GM19351 (cell line): ENCODE results near the gene RFPL1.
A peak's percentile ranks its signal among the peaks of the same experiment; 100 is the strongest.
"Not testable (repeated sequence)": the region's sequence is repeated elsewhere in the genome, so short reads cannot be mapped to it uniquely, and the experiment has no call there.

ENCODE experiments used
- ATAC-seq: cut with Tn5 transposase; IDR thresholded peaks from one replicate; pipeline ENCODE4 v1.9.1; 2021; ENCODE audit warnings: mild to moderate bottlenecking, moderate library complexity; ENCODE audit not compliant: unreplicated experiment

Gene RFPL1

DNA sequence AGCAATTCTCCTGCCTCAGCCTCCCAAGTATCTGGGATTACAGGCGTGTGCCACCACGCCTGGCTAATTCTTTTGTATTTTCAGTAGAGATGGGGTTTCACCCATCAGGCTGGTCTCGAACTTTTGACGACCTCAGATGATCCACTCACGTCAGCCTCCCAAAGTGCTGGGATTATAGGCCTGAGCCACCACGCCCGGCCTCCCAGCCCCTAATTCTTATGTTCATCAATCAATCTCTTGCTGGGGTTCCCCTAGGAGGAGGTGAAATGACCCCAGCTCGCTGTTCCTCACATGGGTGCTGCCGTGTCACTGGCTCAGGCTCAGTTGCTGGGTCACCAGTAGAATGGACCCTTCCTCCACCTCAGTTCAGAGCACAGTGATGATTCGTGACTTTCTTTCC is at the start of gene RFPL1:
RFPL1 (plus strand) TSS at position 301 of the 400 bp plus-strand sequence.
- not testable (repeated sequence) for ATAC-seq

DNA sequence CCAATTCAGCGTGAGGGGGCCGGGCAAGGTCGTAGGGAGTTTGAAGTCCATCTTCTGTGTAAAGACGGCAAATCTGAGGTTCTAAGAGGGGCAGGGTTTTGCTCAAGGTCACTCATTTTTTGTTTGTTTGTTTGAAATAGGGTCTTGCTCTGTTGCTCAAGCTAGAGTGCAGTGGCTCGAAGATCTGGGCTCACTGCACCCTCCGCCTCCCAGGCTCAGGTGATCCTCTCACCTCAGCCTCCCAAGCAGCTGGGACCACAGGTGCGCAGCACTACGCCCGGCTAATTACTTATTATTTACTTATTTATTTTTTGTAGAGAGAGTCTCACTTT is 49.7 kb upstream of the RFPL1 start:
- no peak for ATAC-seq

DNA sequence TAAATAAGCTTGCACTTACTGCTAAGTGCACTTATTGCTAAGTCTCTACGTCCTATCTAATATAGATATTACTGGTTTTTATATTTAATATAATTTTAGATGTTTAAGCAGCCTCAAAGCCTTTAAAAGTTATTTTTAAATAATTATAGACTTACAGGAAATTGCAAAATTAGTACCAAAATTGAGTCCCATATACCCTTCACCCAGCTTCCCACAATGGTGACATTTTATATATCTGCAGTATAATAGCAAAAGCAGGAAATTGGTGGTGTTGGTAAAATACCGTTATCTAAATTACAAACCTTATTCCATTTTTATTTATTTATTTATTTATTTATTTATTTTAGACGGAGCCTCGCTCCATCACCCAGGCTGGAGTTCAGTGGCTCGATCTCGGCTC is 48.1 kb upstream of the RFPL1 start:
- ATAC-seq = no peak

DNA sequence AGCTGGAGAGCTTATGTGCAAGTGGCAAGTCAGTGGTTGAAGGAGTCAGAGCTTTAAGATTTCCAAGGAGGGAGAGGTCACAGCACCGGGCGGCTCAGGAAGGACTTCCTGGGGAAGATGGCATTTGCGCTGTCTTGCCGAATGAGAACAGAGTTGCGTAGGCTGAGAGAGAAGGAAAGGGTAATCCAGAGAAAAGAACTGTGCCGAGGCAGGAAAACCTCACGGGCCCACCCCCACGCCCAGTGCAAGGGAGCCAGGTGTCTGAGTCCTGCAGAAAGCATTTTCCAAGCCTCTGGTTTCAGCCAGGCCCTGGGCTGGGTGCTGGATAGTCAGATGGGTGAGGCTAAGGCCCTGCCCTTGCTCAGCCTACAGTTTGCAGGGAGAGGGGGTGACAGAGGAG is 46.8 kb upstream of the RFPL1 start:
- ATAC-seq = no peak

DNA sequence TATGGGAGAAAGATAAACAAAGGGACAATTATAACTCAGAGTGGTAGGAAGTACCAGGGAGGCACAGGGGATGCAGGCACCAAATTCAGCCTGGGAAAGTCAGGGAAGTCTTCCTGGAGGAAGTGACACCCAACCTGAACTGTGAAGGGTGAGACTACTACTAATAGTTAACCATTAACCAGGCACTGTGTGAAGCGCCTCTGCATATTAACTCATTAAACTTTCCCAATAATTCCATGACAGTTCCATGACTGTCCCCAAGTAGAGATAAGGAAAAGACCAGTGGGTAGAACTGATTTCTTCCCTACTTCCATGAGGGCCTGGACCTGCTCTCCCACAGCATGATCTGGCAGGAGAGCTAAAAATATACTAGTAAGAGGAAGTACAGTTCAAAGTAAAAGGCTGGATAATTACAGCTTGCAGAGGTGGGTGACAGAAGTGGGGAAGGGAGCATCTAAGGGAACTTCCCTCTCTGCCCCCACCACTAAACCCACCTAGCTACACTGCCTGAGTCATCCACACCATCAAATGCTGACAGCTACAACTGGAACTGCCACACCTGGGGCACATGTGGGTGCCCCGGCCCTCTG is 45.3 kb upstream of the RFPL1 start:
- no peak for ATAC-seq

GRCh38 chr22:29394931-29395581 is 43.3 kb upstream of the RFPL1 start:
- no peak for ATAC-seq

DNA sequence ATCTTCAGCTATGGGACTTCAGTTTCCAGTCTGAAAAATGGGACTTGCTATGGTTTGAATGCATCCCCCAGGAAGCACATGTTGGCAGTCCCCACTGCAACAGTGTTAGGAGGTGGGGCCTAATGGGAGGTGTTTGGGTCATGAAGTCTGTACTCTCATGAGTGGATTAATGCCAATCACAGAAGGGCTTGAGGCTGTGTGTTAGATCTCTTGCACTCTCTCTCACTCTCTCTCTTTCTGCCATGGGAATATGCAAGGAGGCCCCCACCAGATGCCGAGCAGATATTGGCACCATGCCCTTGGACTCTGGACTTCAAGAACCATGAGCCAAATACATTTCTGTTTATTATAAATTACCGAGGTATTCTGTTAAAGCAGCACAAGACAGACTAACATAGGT is 42.3 kb upstream of the RFPL1 start:
- ATAC-seq = no peak

DNA sequence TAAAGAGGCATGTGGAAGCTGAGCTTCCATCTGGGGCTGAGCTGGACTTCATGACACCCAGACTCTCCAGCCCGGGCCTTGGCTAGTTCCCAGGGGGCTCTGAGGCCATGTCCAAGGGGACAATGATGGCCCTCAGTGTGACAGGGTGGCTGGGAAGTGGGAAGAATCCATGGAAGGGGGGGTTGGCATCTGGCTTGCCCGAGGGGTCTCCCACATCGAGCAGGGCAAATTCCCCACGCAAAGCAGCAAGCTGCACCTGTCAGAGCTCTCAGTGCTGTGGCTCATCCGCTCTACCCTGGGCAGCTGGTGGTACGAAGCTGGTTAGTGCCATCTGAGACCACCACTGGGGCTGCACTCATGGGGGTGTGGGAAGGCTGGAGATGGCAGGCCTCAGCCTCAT is 40.6 kb upstream of the RFPL1 start:
- no peak for ATAC-seq

- ATAC-seq = no peak
These were observed 37.8 kb upstream of the RFPL1 start for GRCh38 chr22:29400576-29400975.

DNA sequence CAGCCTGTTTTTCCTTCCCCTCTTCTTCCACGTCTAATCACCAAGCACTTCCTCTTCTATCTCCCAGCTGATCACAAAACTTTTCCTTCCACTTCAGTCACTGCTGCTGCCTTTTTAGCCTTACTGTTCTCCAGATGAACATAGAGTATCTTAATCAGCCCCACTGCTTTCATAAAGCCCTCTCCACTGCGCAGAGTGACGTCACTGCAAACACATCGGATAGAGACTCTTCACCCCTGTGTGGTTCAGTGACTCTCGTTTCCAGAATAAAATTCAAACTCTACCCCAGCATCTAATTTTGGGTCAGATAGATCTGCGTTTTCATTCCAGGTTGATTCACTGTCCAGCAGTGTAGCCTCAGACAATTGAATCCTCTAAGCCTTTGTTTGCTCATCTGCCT is 36.8 kb upstream of the RFPL1 start:
- ATAC-seq = not testable (repeated sequence)

DNA sequence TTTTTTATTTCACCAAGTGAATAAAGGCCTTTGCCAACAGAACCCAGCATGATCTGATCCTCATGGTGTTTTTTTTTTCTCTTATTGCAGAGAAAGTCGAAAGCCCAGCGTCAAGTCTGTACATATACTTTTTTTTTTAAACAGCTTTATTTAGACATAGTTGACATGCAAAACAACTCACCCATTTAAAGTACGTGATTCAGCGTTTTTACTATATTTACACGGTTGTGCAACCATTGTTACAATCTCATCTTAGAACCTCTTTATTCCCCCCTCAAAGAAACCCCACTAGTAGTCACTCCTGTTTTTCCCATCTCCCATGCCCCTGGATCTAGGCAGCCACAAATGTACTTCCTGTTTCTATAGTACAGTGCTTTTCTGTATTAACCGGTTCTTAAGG is 29.4 kb upstream of the RFPL1 start:
- no peak for ATAC-seq

DNA sequence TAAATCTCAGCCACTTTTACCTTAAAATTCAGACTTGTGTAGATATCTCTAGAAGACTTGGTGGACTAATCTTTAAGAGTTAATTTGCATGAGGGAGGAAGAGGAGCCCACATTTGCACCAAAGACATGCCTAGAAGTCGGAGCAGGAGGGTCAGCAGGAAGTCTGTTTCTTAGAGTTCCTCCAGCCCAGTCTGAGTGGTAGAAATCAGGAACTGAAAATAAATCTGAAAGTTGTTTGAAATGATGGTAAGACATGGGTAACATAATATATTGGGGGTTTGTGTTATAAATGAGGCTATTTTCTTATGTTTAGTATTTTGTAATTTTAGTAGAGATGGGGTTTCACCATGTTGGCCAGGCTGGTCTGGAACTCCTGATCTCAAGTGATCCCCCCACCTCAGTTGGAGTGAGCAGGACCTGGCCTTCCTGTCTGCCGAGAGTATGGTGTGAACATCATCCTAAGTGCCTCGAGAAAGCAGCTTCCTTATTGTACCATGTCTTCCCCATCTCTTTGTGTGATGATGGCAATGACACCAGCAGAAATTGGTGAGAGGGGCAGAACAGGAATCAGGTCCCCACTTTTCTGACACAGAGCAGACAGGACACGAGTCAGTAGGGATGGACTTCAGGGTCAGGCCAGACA is 26.7 kb upstream of the RFPL1 start:
- peak; percentile 59 for ATAC-seq

DNA sequence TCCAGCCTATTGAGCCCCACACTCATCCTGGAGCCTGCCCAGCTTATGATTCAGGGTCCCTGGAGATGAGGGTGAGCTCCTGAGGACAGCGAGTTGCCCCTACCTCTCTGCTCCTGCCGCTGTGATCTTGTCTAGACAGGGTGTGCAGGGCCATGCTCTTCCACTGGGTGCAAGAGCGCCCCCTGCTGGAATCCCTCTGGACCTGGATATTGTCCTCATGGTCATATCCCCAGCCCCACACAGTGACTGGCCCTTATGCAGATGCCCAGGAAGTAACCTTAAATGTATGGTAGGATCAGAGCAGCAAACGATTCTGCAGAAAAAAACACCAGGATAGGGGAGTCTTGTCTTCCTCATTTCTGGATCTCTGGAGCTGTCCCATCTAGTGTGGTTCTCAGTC is 25.6 kb upstream of the RFPL1 start:
- ATAC-seq = not testable (repeated sequence)

DNA sequence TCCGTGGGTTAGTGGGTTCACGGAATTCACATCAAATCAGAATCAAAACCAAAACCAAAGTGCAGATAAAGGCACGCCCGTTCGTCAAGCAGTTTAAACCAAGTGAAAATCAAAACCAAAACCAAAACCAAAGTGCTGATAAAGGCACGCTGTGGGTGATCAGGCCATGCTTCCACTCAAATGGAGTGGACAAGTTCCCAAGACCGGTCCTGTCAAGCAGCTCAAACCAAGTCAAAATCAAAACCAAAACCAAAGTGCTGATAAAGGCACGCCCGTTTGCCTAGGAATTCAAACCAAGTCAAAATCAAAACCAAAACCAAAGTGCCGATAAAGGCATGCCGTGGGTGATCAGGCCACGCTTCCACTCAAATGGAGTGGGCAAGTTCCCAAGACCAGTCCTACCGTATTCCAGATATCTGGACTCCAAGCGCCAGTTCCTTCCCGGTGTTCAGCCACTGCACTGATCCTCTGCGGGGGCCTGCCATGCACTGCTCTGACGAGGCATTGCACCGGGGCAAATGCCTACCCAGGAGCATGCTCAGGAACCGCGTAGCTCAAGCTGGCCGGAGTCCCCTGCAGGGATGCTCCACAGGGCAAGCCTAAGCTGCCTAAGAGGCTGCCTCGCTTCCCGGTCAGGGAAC is 23.3 kb upstream of the RFPL1 start:
- ATAC-seq = not testable (repeated sequence)

GRCh38 chr22:29418704-29419103 is 19.7 kb upstream of the RFPL1 start:
- ATAC-seq = not testable (repeated sequence)

- no peak for ATAC-seq
These were observed 11.9 kb upstream of the RFPL1 start for GRCh38 chr22:29426476-29426875.

DNA sequence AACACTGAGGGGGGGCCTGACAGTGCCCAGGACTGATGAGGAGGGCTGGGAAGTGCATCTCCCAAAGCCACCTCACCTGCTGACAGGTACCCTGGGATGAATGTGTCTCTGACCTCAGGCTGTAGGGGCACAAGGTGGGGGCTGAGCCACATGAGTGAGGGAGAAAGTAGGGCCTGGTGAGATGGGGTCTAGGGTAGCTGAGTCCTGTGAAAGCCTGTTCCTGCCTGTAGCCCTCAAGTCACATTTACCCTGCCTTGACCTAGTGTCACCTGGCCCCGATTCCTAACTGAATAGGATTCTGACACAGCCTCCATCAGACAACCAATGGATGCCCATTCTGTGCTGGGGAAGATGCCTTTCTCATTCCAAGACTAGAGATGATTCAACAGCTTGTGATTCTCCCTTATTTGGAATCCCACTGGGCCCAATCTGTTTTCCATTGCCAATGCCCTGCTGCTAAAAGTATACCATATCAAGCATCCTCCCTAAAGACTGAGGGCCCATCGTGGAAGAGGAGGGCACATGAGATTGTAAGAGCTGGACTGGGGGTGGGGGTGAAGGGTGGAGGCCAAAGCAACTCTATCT is 11.1 kb upstream of the RFPL1 start:
- ATAC-seq = no peak

- ATAC-seq = no peak
These were observed 6.4 kb upstream of the RFPL1 start for GRCh38 chr22:29431986-29432385.

- no peak for ATAC-seq
These were observed 4.5 kb upstream of the RFPL1 start for GRCh38 chr22:29433856-29434255.

GRCh38 chr22:29434288-29434687 is 4.1 kb upstream of the RFPL1 start:
- no peak for ATAC-seq

DNA sequence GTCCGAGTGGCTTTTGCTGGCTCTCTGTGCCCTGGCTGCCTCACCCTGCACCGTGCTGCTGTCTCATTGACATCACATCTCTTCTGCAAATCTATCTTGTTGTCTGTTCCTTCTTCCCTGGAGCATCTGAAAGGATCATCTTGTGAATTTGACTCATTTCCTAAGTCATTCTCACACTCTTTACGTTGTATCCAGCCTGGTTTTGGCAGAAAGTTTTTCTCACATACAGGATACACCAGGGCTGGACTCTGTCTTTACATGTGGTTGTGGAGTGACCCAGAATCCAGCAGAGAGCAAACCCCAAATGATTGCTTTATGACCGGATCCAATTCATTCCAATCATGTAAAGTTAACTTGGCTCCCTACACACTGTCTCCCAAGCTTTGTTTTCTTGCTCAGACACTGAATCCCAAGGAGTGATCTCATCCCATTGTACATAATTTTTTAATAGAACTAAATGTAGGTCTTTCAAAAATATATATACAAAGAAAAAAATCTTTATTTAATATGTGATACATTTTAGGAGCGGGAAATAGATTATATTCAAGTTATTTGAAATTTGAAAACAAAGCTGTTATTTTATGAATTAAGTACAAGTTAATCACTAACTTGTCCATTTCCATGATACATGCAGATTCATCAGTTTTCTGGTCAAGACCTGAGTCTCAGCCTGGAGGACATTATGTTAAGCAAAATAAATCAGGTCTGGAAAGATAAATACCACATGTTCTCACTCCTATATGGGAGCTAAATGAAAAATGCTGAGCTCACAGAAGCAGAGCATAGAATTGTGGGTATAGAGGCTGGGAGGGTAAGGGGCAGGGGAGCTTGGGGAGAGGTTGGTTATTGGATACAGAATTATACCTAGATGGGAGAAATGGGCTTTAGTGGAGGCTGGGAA is 2.9 kb upstream of the RFPL1 start:
- ATAC-seq = no peak
